Effector CD4-positive, alpha-beta T cell (primary cell): ENCODE results near the gene FAM111B.
A peak's percentile ranks its signal among the peaks of the same experiment; 100 is the strongest.
"Not testable (repeated sequence)": the region's sequence is repeated elsewhere in the genome, so short reads cannot be mapped to it uniquely, and the experiment has no call there.

Source experiments
- DNase-seq: peaks from one replicate; pipeline ENCODE4 v3.0.0-alpha.2; 2020
- total RNA-seq: gene quantifications from one replicate; lab custom pipeline; 2026; lab: John Stamatoyannopoulos, UW

Gene FAM111B, protein sequence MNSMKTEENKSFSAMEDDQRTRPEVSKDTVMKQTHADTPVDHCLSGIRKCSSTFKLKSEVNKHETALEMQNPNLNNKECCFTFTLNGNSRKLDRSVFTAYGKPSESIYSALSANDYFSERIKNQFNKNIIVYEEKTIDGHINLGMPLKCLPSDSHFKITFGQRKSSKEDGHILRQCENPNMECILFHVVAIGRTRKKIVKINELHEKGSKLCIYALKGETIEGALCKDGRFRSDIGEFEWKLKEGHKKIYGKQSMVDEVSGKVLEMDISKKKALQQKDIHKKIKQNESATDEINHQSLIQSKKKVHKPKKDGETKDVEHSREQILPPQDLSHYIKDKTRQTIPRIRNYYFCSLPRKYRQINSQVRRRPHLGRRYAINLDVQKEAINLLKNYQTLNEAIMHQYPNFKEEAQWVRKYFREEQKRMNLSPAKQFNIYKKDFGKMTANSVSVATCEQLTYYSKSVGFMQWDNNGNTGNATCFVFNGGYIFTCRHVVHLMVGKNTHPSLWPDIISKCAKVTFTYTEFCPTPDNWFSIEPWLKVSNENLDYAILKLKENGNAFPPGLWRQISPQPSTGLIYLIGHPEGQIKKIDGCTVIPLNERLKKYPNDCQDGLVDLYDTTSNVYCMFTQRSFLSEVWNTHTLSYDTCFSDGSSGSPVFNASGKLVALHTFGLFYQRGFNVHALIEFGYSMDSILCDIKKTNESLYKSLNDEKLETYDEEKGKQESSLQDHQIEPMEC
- total RNA-seq, result 0.75 reads per million

DNA sequence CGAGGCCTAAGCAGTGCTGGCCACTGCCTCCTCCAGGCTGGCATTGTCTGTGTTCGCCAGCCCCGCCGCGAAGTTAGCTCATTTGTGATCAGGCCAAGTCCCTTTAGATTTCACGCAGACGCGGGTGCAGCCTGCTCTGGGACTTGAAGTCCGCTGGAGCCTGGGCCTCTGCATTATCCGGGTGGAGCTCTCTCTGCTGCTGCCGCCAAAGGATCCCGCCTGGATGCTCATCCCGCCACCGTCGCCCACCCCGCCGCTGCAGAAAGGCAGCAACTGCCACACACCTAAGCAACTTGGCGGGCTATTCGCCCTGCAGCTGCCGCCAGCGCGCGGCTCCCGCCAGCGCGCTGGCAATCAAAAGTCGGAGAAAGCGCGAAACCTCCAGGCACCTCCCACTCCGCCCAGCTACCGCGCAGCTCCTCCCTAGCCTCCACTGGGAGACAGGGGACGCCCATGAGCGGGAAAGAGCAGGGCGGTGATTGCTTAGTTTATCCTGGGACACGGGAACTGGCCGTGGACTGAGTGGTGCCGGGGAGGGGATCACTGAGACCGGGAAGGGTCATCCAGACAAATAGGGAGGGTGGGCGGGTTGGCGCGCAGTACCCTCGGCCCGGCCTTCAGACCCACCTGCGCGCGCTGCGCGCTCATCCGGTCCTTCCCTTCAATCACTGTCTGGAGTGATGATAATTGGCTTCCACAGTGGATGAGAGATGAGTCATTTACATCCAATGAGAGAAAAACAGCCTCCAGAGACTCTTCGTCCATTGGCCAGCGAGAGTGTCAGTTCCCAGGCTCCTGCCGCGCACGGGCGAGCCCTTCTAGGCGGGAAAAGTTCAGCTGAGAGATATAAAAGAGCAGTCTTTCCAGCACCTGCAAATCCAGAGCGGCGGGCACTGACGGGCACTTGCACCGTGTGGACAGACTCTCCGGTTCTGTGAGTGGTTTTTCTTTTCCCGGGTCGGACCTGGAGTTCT is at the start of gene FAM111B:
TSS of gene FAM111B (plus strand) at position 875 of the 974 bp plus-strand sequence. CDS start 2,389 bp downstream, outside the sequence.
- DNase-seq, result peak; percentile 38

DNA sequence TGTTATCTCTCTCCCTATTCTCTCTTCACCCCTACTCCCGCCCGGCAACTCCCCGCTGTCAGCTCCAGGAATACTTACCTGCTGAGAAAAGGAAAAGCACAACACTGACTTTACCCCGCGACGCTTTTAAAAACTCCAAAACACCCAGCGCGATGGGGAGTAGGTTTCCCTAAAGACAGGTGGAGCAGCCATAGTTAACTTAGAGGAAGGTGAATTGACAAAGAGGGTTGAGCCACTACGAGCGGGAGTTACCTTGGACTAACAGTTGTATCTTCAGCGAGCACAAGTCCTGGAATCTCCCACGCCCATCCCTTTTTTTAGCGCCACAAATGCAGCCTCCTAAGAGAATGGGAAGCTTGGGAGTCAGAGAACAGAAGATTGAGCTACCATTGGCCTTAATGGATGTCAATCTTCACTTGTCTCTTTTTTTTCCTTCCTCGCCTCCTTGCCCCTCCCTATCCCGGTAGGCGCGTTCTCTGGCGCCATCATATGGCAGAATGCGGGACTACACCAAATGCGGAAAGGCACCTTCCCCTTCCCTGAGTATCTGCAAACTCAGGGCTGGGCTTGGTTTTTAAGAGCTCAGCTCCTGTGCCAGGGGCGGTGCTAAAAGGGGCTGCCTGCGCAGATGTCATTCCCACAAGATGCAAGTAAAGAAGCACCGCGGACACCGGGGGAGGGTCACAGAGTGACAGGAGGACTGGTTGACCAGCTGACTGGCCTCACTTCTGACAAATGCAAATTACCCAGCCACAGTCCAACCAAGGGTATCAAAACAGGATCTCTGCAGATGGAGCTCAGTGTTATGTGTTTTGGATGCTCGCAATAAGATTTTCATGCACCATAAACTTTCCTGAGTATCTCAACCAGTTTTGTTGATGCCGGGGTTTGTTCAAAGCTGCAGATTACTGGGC is 48.7 kb upstream of the FAM111B start:
- peak; percentile 54 for DNase-seq

DNA sequence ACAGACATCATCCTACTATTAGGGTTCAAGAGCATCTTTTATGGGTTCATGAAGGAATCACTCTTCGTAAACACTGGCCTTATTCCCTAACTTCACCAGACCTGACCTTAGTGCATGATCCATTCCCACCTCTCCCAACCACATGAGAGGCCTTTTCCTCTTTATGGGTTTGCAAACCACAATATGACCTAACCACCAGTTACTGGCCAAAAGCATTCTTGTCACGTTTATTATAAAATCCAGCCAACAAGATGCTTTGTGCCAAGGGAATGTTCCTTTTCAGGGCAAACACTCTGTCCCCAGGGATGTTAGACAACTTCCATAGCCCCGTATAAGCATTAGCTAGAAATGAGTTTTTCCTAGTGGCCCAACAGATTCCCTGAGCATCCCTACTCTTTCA is 46.9 kb upstream of the FAM111B start:
- not testable (repeated sequence) for DNase-seq

DNA sequence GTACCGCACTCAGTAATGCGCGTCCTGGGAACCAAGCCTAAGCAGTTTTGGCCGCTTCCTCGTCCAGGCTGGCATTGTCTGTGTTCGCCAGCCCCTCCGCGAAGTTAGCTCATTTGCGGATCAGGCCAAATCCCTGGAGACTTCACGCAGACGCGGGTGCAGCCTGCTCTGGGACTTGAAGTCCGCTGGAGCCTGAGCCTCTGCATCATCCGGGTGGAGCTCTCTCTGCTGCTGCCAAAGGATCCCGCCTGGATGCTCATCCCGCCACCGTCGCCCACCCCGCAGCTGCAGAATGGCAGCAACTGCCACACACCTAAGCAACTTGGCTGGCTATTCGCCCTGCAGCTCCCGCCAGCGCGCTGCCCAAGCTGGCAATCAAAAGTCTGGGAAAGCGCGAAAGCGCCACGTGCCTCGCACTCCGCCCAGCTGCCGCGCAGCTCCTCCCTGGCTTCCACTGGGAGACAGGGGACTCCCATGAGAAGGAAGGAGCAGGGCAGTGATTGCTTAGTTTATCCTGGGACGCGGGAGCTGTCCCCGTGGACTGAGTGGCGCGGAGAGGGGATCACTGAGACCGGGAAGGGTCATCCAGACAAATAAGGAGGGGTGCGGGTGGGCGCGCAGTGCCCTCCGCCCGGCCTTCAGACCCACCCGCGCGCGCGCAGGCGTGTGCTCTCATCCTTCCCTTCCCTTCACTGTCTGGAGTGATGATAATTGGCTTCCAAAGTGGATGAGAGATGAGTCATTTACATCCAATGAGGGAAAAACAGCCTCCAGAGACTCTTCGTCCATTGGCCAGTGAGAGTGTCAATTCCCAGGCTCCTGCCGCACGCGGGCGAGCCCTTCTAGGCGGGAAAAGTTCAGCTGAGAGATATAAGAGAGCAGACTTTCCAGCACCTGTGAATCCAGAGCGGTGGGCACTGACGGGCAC is 44.2 kb upstream of the FAM111B start:
- DNase-seq, result no peak

DNA sequence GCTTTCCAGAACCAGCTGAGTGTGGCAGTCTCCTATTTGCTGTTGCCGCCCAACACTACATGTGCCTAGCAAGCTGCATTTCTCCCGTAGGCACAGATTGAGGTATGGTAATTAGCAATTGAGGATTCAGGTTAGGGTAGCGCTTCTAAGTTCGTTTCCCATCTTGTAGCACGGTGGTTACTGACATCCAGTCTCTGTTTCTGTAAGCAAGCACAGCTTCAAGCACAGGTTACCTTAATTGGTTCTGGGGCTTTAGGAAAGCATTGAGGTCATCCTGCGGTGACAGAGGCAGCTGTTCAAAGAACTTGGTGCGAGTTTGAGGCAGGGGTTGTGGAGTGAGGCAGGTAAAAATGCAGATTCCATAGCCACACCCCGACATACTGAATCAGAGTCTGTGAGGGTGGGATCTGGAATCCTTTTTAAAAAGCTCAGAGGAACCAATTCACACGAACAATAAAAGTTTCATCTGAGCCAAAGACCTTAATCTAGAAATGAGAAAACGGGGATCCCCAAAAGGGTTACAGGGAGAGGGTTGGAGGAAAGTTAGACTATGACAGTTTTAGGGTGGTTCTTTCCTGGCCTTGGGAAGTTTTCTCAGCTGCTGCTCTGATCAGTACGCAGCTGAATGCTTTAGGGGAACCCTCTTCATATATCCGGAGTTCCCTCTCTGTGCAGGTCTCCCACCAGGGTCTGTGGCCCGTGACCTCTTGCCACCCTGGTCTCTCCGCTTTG is 42.9 kb upstream of the FAM111B start:
- not testable (repeated sequence) for DNase-seq

DNA sequence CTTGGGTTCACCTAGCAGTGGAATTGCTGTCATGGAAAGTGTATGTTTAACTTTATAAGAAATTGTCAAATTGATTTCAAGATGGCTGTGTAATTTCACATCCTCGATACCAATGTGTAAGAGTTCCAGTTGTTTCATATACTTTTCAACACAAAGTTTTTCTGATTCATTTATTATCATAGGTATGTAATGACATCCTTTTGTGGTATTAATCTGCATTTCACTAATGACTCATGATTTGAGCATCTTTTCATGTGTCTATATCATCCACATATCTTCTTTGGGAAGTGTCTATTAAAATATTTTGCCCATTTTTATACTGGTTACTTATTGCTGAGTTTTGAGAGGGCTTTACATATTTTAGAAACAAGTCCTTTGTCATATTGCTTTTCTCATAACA is 38.0 kb upstream of the FAM111B start:
- no peak for DNase-seq

DNA sequence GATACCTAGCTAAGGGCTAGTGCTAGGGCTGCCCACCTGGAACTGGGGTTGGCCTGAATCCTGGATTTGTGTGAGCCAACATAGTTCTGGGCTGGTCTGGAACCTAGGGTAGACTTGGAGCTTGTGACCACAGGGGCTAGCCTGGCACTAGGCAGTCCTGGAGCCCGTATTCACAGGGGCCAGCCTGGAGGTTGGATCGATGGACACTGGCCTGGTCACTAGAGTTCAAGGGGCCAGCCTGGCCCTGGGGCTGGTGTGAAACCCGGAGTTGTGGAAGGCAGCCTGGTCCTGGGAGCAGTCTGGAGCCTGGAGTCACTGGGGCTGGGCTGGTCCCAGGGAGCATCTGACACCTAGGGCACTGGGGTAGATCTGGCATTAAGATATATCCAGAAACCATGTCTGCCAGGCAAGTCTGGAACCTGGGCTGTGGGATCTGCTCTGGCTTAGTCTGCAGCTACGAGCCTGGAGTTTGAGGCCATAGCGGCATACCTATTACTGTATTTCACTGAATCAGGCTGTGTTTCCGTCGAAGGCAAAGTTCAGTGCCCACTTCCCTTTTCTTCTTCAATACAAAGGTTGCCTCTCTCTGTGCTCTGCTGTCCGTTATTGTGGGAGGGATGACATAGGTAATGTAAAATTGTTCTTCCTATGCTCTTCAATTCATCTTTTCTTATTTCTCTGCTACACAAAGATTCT is 30.0 kb upstream of the FAM111B start:
- DNase-seq, result no peak

DNA sequence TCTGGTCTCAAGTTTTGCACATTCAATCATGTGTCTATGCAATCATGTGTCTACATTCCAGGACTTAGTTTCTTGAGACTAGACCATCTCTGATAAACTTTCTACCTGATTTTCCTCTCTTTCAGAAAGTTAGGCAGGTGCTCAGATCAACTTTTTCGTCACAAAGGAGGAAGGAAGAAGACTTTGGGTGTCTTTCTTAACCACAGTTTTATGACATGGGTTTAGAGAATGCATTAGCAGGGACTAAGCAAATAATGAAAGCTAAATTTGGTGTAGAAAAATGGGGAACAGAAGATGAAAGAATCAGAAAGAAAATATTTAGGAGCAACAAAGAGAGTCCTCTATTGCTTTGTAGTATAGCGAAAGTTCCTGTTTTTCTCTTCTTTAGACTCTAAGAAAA is 28.6 kb upstream of the FAM111B start:
- no peak for DNase-seq

DNA sequence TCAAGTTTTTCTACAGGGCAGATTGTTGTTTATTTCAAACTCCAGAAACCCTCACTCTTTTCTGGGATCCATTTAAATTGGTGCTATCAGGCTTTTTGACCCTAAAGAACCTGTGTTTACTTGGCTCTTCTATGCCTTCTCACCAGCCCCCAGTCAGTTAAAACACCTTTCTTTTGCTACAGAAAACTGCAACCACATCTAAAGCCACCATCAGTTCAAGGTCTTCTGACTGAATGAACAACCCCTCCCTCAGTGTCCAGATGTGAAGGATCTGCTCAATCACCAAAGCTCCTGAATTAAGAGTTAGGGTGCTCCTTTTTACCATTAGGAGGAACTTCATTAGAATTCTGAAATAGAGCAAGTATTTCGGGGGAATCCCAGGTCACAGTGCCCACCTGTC is 28.0 kb upstream of the FAM111B start:
- no peak for DNase-seq

DNA sequence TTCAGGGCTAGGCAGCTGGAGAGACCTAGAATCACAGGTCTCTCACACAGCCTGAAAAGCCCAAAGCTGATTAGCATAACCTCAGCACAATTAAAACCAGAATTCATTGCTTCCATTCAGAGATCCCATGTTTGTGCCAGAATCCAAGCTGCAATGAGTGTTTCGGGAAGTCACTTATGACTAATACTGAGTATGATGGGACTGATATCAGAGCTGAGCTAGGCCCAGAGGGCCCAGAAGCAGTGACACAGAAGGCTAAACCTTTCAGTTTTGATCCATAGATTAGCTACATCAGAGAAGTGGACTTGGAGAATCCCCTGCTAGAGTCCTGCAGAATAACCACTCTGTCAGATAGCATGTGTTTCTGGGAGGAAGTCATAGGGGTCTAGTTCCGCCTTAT is 26.6 kb upstream of the FAM111B start:
- not testable (repeated sequence) for DNase-seq

DNA sequence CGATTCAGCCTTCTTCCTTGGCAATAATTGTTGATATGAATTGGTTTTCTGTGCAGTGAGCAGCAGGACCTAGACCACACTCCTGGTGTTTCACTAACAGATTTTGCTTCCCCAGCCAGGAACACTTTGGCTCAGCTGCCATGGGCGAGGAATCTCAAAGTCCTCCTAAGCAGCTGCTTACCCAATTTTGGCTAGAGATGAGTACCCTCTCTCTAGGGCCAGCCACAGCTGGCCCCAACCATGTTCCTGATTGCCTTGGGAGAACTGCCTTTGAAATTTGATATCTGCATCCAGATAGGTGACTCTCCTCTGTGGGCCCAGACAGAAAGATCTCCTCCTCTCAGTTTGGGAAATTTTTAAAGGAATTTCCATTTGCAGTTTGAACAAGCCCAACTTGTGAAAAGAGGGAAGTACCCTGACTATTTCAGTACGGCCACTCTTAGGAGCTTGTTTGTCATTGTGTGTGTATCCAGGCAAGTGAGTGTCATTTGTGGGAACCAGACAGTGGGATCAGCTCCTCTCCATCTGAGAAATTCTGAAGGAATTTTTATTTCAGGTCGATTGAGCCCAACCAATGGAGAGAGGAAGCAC is 25.5 kb upstream of the FAM111B start:
- not testable (repeated sequence) for DNase-seq

DNA sequence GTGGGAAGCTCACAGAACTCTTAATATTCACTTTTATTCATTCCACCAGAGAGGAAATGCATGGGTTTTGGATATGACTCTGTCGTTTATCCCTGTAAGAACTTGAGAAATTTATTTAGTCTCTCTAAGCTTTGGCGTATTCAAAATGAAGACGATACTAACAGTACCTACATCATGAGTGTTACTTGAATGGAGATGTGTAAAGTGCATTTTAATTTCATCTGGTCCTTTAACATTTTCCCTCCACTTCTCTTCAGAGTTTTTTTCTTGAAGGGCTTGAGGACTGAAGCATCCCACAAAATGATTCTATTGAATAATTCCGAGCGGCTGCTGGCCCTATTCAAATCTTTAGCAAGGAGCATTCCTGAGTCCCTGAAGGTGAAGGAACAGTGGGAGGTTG is 21.0 kb upstream of the FAM111B start, which contains the start of gene GLYATL1B:
TSS of gene GLYATL1B (plus strand) at position 301 of the 400 bp plus-strand sequence. CDS start at position 301, 0 bp downstream.
- not testable (repeated sequence) for DNase-seq

DNA sequence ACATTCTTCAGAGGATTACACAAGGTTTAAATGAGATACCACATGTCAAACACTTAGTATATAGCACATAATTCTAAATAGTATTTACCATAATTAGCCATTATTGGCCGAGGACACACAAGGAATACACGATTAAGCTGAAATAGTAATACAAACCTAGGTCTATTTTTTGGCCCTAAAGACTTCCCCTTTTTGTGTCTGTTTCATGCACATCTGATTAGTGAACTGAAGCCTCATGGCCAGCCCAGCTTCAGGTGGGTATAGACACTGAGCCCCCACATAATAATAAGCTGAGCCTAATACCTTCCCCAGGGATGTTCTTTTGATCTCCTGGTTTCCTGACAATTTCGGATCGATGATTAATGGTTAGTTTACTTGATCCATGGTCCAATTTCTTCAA is 18.9 kb upstream of the FAM111B start:
- DNase-seq, result no peak

DNA sequence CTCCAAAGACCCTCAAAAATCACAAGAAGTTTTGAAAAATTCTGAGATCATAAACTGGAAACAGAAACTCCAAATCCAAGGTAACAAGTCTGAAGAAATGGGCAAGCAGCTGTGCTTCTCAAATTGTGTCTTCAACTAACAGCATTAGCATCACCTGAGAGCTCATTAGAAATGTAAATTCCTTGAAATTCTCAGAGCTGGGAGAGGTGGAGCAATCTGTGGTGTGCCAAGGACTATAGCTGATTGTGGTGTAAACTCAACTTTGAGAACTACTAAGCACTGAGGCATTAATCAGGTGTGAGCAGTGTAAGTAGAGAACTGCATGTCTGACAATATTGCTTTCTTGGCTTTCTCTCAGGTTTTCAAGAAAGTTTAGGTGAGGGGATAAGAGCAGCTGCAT is 13.5 kb upstream of the FAM111B start:
- not testable (repeated sequence) for DNase-seq

DNA sequence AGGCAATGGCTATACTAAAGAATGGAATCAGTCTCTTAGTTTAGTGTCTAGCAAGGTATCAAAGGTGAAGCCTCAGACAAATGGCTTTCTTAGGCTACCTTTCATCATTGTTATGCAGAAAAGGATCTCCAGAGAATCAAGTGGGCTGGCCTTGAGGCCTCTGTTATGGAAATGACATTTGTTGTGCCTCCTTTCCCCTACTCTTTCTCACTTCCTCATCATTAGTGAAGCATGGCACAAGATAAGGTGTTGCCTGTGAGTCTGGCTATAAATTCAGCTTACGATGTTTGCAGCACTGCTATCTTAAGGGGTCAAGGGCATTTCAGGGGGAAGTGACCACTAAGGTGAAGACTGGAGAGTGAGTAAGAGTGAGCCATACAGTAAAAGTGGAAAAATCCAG is 11.8 kb upstream of the FAM111B start:
- DNase-seq, result not testable (repeated sequence)

DNA sequence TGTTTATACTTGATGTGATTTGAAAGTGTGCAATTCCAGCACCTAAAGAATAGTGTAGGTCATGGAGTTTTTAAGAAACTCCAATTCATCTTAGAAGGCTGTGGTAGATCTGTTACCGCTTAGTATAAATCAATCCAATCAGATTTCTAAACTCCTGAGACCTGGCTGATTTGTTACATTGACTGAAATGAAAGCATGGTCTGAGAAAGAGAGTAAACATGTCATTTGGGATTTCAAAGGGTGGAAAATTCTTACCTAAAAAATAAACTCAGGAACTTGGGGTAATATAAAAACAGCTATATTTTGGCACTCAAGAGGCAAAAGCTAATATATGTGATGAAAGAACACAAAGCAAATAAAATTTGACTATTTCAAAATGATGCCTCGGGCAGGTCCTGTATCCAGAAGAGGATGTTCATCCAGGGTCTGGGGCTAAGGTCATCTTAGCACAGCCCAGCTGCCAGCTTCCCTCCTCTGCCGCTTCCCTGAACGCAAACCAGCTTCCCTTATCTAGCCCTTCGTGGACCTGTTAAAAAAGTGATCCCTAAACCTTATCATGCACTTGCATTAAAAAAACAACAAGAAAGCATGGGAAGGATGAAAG is 11.0 kb upstream of the FAM111B start:
- DNase-seq, result not testable (repeated sequence)

DNA sequence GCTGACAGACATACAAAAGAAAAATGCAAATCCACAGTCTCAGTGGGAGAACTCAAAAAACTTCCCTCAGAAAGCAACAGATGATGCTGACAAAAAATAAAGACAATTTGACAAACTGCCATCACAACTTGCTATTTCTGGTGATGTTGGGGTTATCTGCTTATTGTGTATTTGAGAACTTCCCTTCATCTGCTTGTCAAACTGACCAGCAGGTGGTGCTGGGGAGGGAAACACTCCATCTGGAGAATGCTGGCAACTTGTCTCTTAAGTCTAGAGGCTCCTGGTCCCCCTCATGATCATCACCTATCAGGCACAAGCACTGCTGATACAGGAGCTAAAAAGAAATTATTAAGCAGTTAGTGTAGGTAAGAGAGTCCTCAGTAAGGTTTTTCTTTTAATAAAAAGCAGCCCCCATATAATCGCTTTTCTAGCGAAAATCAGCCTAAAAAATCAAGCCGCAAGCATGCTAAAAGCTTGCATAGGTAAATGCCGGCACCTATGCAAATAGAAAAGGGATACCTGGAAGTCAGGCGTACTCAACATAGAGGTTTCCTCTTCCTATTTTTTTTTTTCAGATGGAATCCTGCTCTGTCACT is 9.8 kb upstream of the FAM111B start:
- peak; percentile 60 for DNase-seq

DNA sequence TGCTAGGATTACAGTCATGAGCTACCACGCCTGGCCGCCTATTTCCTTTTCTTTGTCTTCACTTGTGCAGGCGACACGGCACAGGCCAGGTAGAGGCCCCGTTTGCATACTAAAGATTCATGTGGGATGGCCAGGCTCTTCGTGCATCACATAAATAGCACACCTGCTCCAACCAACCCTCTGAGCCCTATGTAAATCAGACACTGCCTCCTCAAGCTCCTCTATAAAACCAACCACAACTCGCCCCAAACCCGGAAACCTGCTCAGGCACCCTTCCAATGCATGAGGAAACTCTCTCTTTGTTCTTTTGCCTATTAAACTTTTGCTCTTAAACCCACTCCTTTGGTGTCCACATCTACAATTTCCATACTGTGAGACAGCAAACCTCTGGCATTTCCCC is 9.1 kb upstream of the FAM111B start:
- not testable (repeated sequence) for DNase-seq
